WTC11 (cell line): ENCODE measurements around the gene HMHB1. TPM values are rescaled to one million over a fixed set of nuclear protein-coding genes. Genes with fewer than 3 reads are reported as not detected.

Source experiments
- ATAC-seq: fragments of 200-7000 bp; cut with Tn5 transposase; 2 replicates; pipeline ENCODE4 v1.10.0; 2021; ENCODE audit warnings: mild to moderate bottlenecking, moderate library complexity
- CTCF ChIA-PET: fragments of 300-600 bp; sonication (Branson Sonifier 250); formaldehyde crosslinking; loops from one replicate; lab custom pipeline; 2021; ENCODE audit warnings: antibody characterized with exemption; lab: Charles Lee
- POLR2A ChIA-PET: fragments of 350-600 bp; sonication (Branson Sonifier 250); formaldehyde crosslinking; loops from one replicate; lab custom pipeline; 2021; ENCODE audit warnings: antibody characterized with exemption; lab: Charles Lee
- DNase-seq: peaks from one replicate; pipeline ENCODE4 v3.0.0; 2021; ENCODE audit warnings: low spot score
- H3K27ac Mint-ChIP-seq: 2 replicates; pipeline ENCODE4 v1.8.0; 2021; ENCODE audit warnings: mixed read lengths
- H3K27me3 Mint-ChIP-seq: 2 replicates; pipeline ENCODE4 v1.8.0; 2021; ENCODE audit warnings: low read depth, mild to moderate bottlenecking, moderate library complexity, mixed read lengths
- H3K36me3 Mint-ChIP-seq: 2 replicates; pipeline ENCODE4 v1.8.0; 2021; ENCODE audit warnings: mixed read lengths
- H3K4me1 Mint-ChIP-seq: 2 replicates; pipeline ENCODE4 v1.8.0; 2022; ENCODE audit warnings: mixed read lengths
- H3K4me3 Mint-ChIP-seq: 2 replicates; pipeline ENCODE4 v1.8.0; 2021; ENCODE audit warnings: mild to moderate bottlenecking, moderate library complexity, mixed read lengths
- H3K9me3 Mint-ChIP-seq: 2 replicates; pipeline ENCODE4 v1.8.0; 2021; ENCODE audit warnings: mixed read lengths
- AFF4 ChIP-seq: sonication (generic); formaldehyde crosslinking; IDR thresholded peaks from 2 replicates; pipeline ENCODE4 v1.8.1; 2023; ENCODE audit warnings: mild to moderate bottlenecking, missing genetic modification reagents, borderline replicate concordance
- ATF1 ChIP-seq: sonication (generic); formaldehyde crosslinking; IDR thresholded peaks from 2 replicates; pipeline ENCODE4 v1.8.1; 2023; ENCODE audit warnings: mild to moderate bottlenecking, moderate library complexity, missing genetic modification reagents
- ATF2 ChIP-seq: sonication (generic); formaldehyde crosslinking; IDR thresholded peaks from 2 replicates; pipeline ENCODE4 v1.8.1; 2022; ENCODE audit warnings: low read depth, missing genetic modification reagents, borderline replicate concordance
- CREM ChIP-seq: sonication (generic); formaldehyde crosslinking; IDR thresholded peaks from 2 replicates; pipeline ENCODE4 v1.8.1; 2022; ENCODE audit warnings: mild to moderate bottlenecking, missing genetic modification reagents, moderate library complexity
- ERG ChIP-seq: fragments of 250-450 bp; sonication (Bioruptor Pico); IDR thresholded peaks from 2 replicates; pipeline ENCODE4 v1.8.0; 2021; ENCODE audit warnings: mild to moderate bottlenecking
- FOXP4 ChIP-seq: sonication (generic); formaldehyde crosslinking; IDR thresholded peaks from 2 replicates; pipeline ENCODE4 v1.8.0; 2022; ENCODE audit warnings: mild to moderate bottlenecking, missing genetic modification reagents
- HMGA2 ChIP-seq: fragments of 250-450 bp; sonication (Bioruptor Pico); IDR thresholded peaks from 2 replicates; pipeline ENCODE4 v1.4.0; 2021; ENCODE audit warnings: mild to moderate bottlenecking, moderate library complexity
- NFE2L1 ChIP-seq: sonication (generic); formaldehyde crosslinking; IDR thresholded peaks from 2 replicates; pipeline ENCODE4 v1.8.1; 2023; ENCODE audit warnings: missing genetic modification reagents
- PRDM15 ChIP-seq: sonication (generic); formaldehyde crosslinking; IDR thresholded peaks from 2 replicates; pipeline ENCODE4 v1.8.0; 2022; ENCODE audit warnings: missing genetic modification reagents
- RORB ChIP-seq: fragments of 250-450 bp; sonication (Bioruptor Pico); IDR thresholded peaks from 2 replicates; pipeline ENCODE4 v1.9.0; 2021; ENCODE audit warnings: mild to moderate bottlenecking
- ZMAT4 ChIP-seq: fragments of 250-450 bp; sonication (Bioruptor Pico); IDR thresholded peaks from 2 replicates; pipeline ENCODE4 v1.9.0; 2021; ENCODE audit warnings: mild to moderate bottlenecking
- ZNF138 ChIP-seq: sonication (generic); formaldehyde crosslinking; conservative IDR thresholded peaks from 2 replicates; pipeline ENCODE4 v1.8.1; 2022; ENCODE audit warnings: mild to moderate bottlenecking, moderate library complexity, missing genetic modification reagents
- ZNF263 ChIP-seq: sonication (generic); formaldehyde crosslinking; IDR thresholded peaks from 2 replicates; pipeline ENCODE4 v1.8.1; 2022; ENCODE audit warnings: low read depth, mild to moderate bottlenecking, moderate library complexity, missing genetic modification reagents
- ZNF281 ChIP-seq: sonication (generic); formaldehyde crosslinking; IDR thresholded peaks from 2 replicates; pipeline ENCODE4 v1.8.0; 2023; ENCODE audit warnings: mild to moderate bottlenecking, missing genetic modification reagents
- ZNF317 ChIP-seq: sonication (generic); formaldehyde crosslinking; IDR thresholded peaks from 2 replicates; pipeline ENCODE4 v1.8.1; 2023; ENCODE audit warnings: low read depth, mild to moderate bottlenecking, moderate library complexity, missing genetic modification reagents, borderline replicate concordance
- ZNF423 ChIP-seq: fragments of 250-450 bp; sonication (Bioruptor Pico); IDR thresholded peaks from 2 replicates; pipeline ENCODE4 v2.1.2; 2022; ENCODE audit warnings: mild to moderate bottlenecking, moderate library complexity
- ZNF425 ChIP-seq: fragments of 250-450 bp; sonication (Bioruptor Pico); conservative IDR thresholded peaks from 2 replicates; pipeline ENCODE4 v1.9.0; 2021; ENCODE audit warnings: mild to moderate bottlenecking
- total RNA-seq: library from RNA; stranded (reverse); gene quantifications from 3 replicates; pipeline ENCODE4 v1.2.3, GENCODE V29; 2021

The HMHB1 gene
- total RNA-seq, 1 experiment from 2014 or later, result not detected

GRCh38 chr5:143771189-143771588 is 40.8 kb upstream of the HMHB1 start:
- Mint-ChIP-seq H3K4me3 (no peak overlapping the region), H3K36me3 (peaks cover 7% of the 10 kb centered on the region; the same call in 1 of the 2 replicates), H3K27me3 (no peaks in the 10 kb centered on the region), H3K27ac (no peak overlapping the region), H3K4me1 (peaks cover 15% of the 10 kb centered on the region), H3K9me3 (peaks cover 11% of the 10 kb centered on the region)
- DNase-seq, result no peak
- ATAC-seq, result no peak
- POLR2A ChIA-PET, result no interaction called here
- CTCF ChIA-PET, result no interaction called here
- TF ChIP-seq RORB (CRISPR knock-in tag) (no peak), HMGA2 (CRISPR knock-in tag) (no peak), ZNF138 (CRISPR knock-in tag) (no peak), ATF2 (CRISPR knock-in tag) (no peak), FOXP4 (CRISPR knock-in tag) (no peak), ATF1 (CRISPR knock-in tag) (no peak), ERG (CRISPR knock-in tag) (no peak), NFE2L1 (CRISPR knock-in tag) (no peak), ZNF317 (no peak), ZNF281 (CRISPR knock-in tag) (no peak), ZNF263 (CRISPR knock-in tag) (no peak), AFF4 (CRISPR knock-in tag) (no peak), CREM (CRISPR knock-in tag) (no peak), PRDM15 (CRISPR knock-in tag) (no peak), ZNF423 (CRISPR knock-in tag) (no peak), ZNF425 (no peak), ZMAT4 (CRISPR knock-in tag) (no peak)
